ENCODE results near the gene FARP1. TPM values are rescaled to one million over a fixed set of nuclear protein-coding genes. Genes with fewer than 3 reads are reported as not detected.

FARP1 gene
- total and polyA plus RNA-seq, 2 of the 8 experiments (the other 6 are each of a cell fraction or from before 2014, with no cell fraction given), result 24.7 to 104 TPM

GRCh38 chr13:98470920-98471319 lies 328.0 kb downstream of the FARP1 start (continued):
- no peak for TF ChIP-seq SP2 (IDR thresholded peaks at IDR 0.05; ENCODE audit: low read length)

All from H1 (cell line).